A673 (cell line): ENCODE data around the gene SRGAP2B. TPM values are rescaled to one million over a fixed set of nuclear protein-coding genes. Genes with fewer than 3 reads are reported as not detected.
"Not testable (repeated sequence)": the region's sequence is repeated elsewhere in the genome, so short reads cannot be mapped to it uniquely, and the experiment has no call there.

Source experiments
- BruUV-seq: library from RNA; stranded (reverse); fragments of 400-500 nt; replicated peaks from 2 replicates; lab custom pipeline; 2021; lab: Mats Ljungman, UMichigan
- CTCF ChIA-PET: fragments of 300-600 bp; sonication (Branson Sonifier 250); formaldehyde crosslinking; loops from one replicate; lab custom pipeline; 2022; ENCODE audit warnings: antibody characterized with exemption; lab: Charles Lee
- POLR2A ChIA-PET: fragments of 300-600 bp; sonication (Branson Sonifier 250); formaldehyde crosslinking; loops from one replicate; lab custom pipeline; 2022; ENCODE audit warnings: antibody characterized with exemption; ENCODE audit not compliant: low non-redundant PET; lab: Charles Lee
- DNase-seq: peaks from one replicate; pipeline ENCODE4 v3.0.0-alpha.2; 2015; ENCODE audit warnings: low spot score
- H3K27ac ChIP-seq: fragments of 200-600 bp; sonication (generic); 2 replicates; pipeline ENCODE4 v1.5.1; 2016; ENCODE audit warnings: mixed run types, low read depth, mild to moderate bottlenecking, mixed read lengths, antibody characterized with exemption, low read length; ENCODE audit not compliant: poor library complexity, severe bottlenecking
- H3K27me3 ChIP-seq: fragments of 200-600 bp; sonication (generic); replicated peaks from 2 replicates; pipeline ENCODE4 v1.6.1; 2017; ENCODE audit warnings: mixed run types, low read depth, mild to moderate bottlenecking, mixed read lengths, antibody characterized with exemption, low read length; ENCODE audit not compliant: insufficient read depth, poor library complexity
- H3K36me3 ChIP-seq: fragments of 200-600 bp; sonication (generic); 2 replicates; pipeline ENCODE4 v1.6.1; 2016; ENCODE audit warnings: mixed run types, mild to moderate bottlenecking, mixed read lengths, antibody characterized with exemption, low read length; ENCODE audit not compliant: insufficient read depth, poor library complexity, severe bottlenecking
- H3K4me1 ChIP-seq: fragments of 200-600 bp; sonication (generic); 2 replicates; pipeline ENCODE4 v1.6.1; 2017; ENCODE audit warnings: mixed run types, mild to moderate bottlenecking, mixed read lengths, antibody characterized with exemption, low read length; ENCODE audit not compliant: insufficient read depth, poor library complexity, severe bottlenecking
- H3K4me3 ChIP-seq: fragments of 200-600 bp; sonication (generic); 2 replicates; pipeline ENCODE4 v1.5.1; 2016; ENCODE audit warnings: low read depth, mixed run types, mild to moderate bottlenecking, mixed read lengths, low read length; ENCODE audit not compliant: poor library complexity, severe bottlenecking
- H3K9me3 ChIP-seq: fragments of 200-600 bp; sonication (generic); 2 replicates; pipeline ENCODE4 v1.6.1; 2016; ENCODE audit warnings: mixed run types, low read depth, mild to moderate bottlenecking, mixed read lengths, antibody characterized with exemption, low read length; ENCODE audit not compliant: poor library complexity, severe bottlenecking
- intact Hi-C: fragments of 100-400 bp; cut with micrococcal nuclease; formaldehyde crosslinking; loops from one replicate; pipeline ENCODE4 v1.10.0; 2022; ENCODE audit not compliant: unreplicated experiment
- total RNA-seq: library from RNA; stranded (reverse); gene quantifications from 2 replicates; pipeline ENCODE4 v1.2.3, GENCODE V29; 2021

SRGAP2B gene
- total RNA-seq, 1 experiment from 2014 or later: 72.9 TPM

- intact Hi-C loops, H3K9me3 ChIP-seq, POLR2A ChIA-PET, H3K27ac ChIP-seq, H3K36me3 ChIP-seq, H3K27me3 ChIP-seq, BruUV-seq, DNase-seq, H3K4me3 ChIP-seq, H3K4me1 ChIP-seq, CTCF ChIA-PET: not testable (repeated sequence)
Observed at GRCh38 chr1:145025286-145025685, 69.8 kb downstream of the SRGAP2B start.

- BruUV-seq, intact Hi-C loops, H3K4me1 ChIP-seq, DNase-seq, H3K27me3 ChIP-seq, H3K27ac ChIP-seq, H3K9me3 ChIP-seq, POLR2A ChIA-PET, H3K36me3 ChIP-seq, H3K4me3 ChIP-seq, CTCF ChIA-PET: not testable (repeated sequence)
Observed at GRCh38 chr1:145022259-145022658, 72.9 kb downstream of the SRGAP2B start.

GRCh38 chr1:145021749-145022148, 73.4 kb downstream of the SRGAP2B start:
- CTCF ChIA-PET: not testable (repeated sequence)

GRCh38 chr1:145019709-145020108, 75.4 kb downstream of the SRGAP2B start:
- intact Hi-C loops, H3K4me3 ChIP-seq, CTCF ChIA-PET, H3K9me3 ChIP-seq, POLR2A ChIA-PET, H3K27me3 ChIP-seq, H3K27ac ChIP-seq, BruUV-seq, H3K36me3 ChIP-seq, H3K4me1 ChIP-seq, DNase-seq: not testable (repeated sequence)

More at GRCh38 chr1:145021749-145022148, 73.4 kb downstream of the SRGAP2B start:
- H3K4me3 ChIP-seq, intact Hi-C loops, H3K4me1 ChIP-seq, POLR2A ChIA-PET, H3K27ac ChIP-seq, H3K9me3 ChIP-seq, BruUV-seq, DNase-seq, H3K27me3 ChIP-seq, H3K36me3 ChIP-seq: not testable (repeated sequence)

- POLR2A ChIA-PET, BruUV-seq, CTCF ChIA-PET, H3K4me1 ChIP-seq, H3K4me3 ChIP-seq, intact Hi-C loops, H3K36me3 ChIP-seq, DNase-seq, H3K27me3 ChIP-seq, H3K27ac ChIP-seq, H3K9me3 ChIP-seq: not testable (repeated sequence)
Observed at GRCh38 chr1:145017725-145018124, 77.4 kb downstream of the SRGAP2B start.

GRCh38 chr1:145016492-145016862, 78.7 kb downstream of the SRGAP2B start:
- H3K4me3 ChIP-seq, H3K36me3 ChIP-seq, H3K27me3 ChIP-seq, intact Hi-C loops, BruUV-seq, POLR2A ChIA-PET, CTCF ChIA-PET, DNase-seq, H3K9me3 ChIP-seq, H3K4me1 ChIP-seq, H3K27ac ChIP-seq: not testable (repeated sequence)

- POLR2A ChIA-PET, BruUV-seq, DNase-seq, CTCF ChIA-PET, H3K4me1 ChIP-seq, H3K27me3 ChIP-seq, H3K4me3 ChIP-seq, intact Hi-C loops, H3K27ac ChIP-seq, H3K9me3 ChIP-seq, H3K36me3 ChIP-seq: not testable (repeated sequence)
Observed at GRCh38 chr1:145015744-145016491, 79.2 kb downstream of the SRGAP2B start.

- intact Hi-C loops, DNase-seq, BruUV-seq, H3K27me3 ChIP-seq, H3K4me3 ChIP-seq, CTCF ChIA-PET, H3K9me3 ChIP-seq, H3K36me3 ChIP-seq, POLR2A ChIA-PET, H3K27ac ChIP-seq, H3K4me1 ChIP-seq: not testable (repeated sequence)
Observed at GRCh38 chr1:145013353-145013752, 81.8 kb downstream of the SRGAP2B start.
